Measurements from ENCODE around the gene TSPO2.

The TSPO2 gene

DNA sequence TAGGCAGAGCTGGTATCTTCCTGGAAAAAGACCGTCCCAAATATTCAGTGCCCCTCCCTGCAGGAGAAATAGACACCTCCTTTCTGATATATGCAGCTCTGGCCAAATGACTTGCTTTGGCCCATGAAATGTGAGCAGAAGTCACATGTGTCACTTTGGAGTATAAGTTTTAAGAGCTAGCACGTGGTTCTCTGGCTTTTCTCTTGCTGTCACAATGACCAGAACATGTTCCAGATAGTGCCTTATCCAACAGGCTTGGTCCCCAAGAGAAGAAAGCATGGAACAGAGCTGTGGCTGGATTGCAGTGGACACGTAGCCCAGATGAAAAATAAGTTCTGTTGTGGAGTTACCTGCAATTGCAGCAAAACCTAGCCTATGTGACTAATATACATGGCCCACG, 43.6 kb upstream of the TSPO2 start:
- H2BK120ac ChIP-seq (ENCODE audit: insufficient read depth, low read length, poor library complexity) = peak overlapping the region; percentile 1
- no peaks in the 10 kb centered on the region for H3K27me3 ChIP-seq (ENCODE audit: insufficient read depth, low read length)
- H2BK5ac ChIP-seq (ENCODE audit: low read depth, low read length, poor library complexity) = no peak overlapping the region
- H3K9me3 ChIP-seq (ENCODE audit: insufficient read depth, low read depth, low read length) = peaks cover 2% of the 10 kb centered on the region
- peaks cover 6% of the 10 kb centered on the region for H3K79me1 ChIP-seq (ENCODE audit: low read length)
- H4K91ac ChIP-seq (ENCODE audit: low read depth, low read length) = no peak overlapping the region
- H3K18ac ChIP-seq (ENCODE audit: low read length) = no peak overlapping the region
- WGBS (ENCODE audit: extremely low coverage, insufficient coverage, insufficient read length) = no CpG with 5 or more reads among the region's 4 CpGs
- no peak overlapping the region for H3K14ac ChIP-seq (ENCODE audit: low read length)
- H4K12ac ChIP-seq (ENCODE audit: low read depth, low read length) = no peak overlapping the region
- no peak overlapping the region for H2AK5ac ChIP-seq (ENCODE audit: low read length)
- no peak overlapping the region for H3K23ac ChIP-seq (ENCODE audit: low read length)
- H3K4me1 ChIP-seq (ENCODE audit: control insufficient read depth in 1 of 2, insufficient read depth in 2 of 2, low read length in 2 of 2) = peaks cover 20 to 25% of the 10 kb centered on the region in 2 experiments
- no peak overlapping the region for H4K8ac ChIP-seq (ENCODE audit: low read depth, low read length)
- H3K9ac ChIP-seq (ENCODE audit: low read length) = no peak overlapping the region
- no peak overlapping the region for H3K27ac ChIP-seq (ENCODE audit: low read depth, low read length)
- no peaks in the 10 kb centered on the region for H3K79me2 ChIP-seq (ENCODE audit: control insufficient read depth, insufficient read depth, low read length, poor library complexity)
- H2AFZ ChIP-seq (ENCODE audit: insufficient read depth, low read length, poor library complexity) = no peak overlapping the region
- no peak overlapping the region for H3K4me2 ChIP-seq (ENCODE audit: low read length)
- no peak for DNase-seq
- H2BK12ac ChIP-seq (ENCODE audit: low read length) = no peak overlapping the region
- no peak overlapping the region for H3K4ac ChIP-seq (ENCODE audit: low read depth, low read length)
- H3K4me3 ChIP-seq (ENCODE audit: low read depth, low read length) = no peak overlapping the region
- H3K36me3 ChIP-seq (ENCODE audit: control insufficient read depth in 1 of 2, insufficient read depth in 2 of 2, low read length in 2 of 2) = no peaks in the 10 kb centered on the region

- WGBS (ENCODE audit: extremely low coverage, insufficient coverage, insufficient read length) = no CpG with 5 or more reads among the region's 3 CpGs
- Histone ChIP-seq H3K18ac (ENCODE audit: low read length) (no peak overlapping the region), H3K27ac (ENCODE audit: low read depth, low read length) (no peak overlapping the region), H4K91ac (ENCODE audit: low read depth, low read length) (no peak overlapping the region), H3K9me3 (ENCODE audit: insufficient read depth, low read depth, low read length) (peaks cover 2% of the 10 kb centered on the region), H3K79me1 (ENCODE audit: low read length) (peaks cover 6% of the 10 kb centered on the region), H3K27me3 (ENCODE audit: insufficient read depth, low read length) (no peaks in the 10 kb centered on the region), H4K12ac (ENCODE audit: low read depth, low read length) (no peak overlapping the region), H3K79me2 (ENCODE audit: control insufficient read depth, insufficient read depth, low read length, poor library complexity) (no peaks in the 10 kb centered on the region), H3K9ac (ENCODE audit: low read length) (no peak overlapping the region), H2BK5ac (ENCODE audit: low read depth, low read length, poor library complexity) (no peak overlapping the region), H4K8ac (ENCODE audit: low read depth, low read length) (no peak overlapping the region), H3K14ac (ENCODE audit: low read length) (no peak overlapping the region), H2AFZ (ENCODE audit: insufficient read depth, low read length, poor library complexity) (no peak overlapping the region), H2BK120ac (ENCODE audit: insufficient read depth, low read length, poor library complexity) (no peak overlapping the region), H2AK5ac (ENCODE audit: low read length) (no peak overlapping the region), H3K36me3 (ENCODE audit: control insufficient read depth in 1 of 2, insufficient read depth in 2 of 2, low read length in 2 of 2) (no peaks in the 10 kb centered on the region), H2BK12ac (ENCODE audit: low read length) (no peak overlapping the region), H3K4ac (ENCODE audit: low read depth, low read length) (no peak overlapping the region), H3K4me1 (ENCODE audit: control insufficient read depth in 1 of 2, insufficient read depth in 2 of 2, low read length in 2 of 2) (peaks cover 20 to 25% of the 10 kb centered on the region in 2 experiments), H3K4me3 (ENCODE audit: low read depth, low read length) (no peak overlapping the region), H3K4me2 (ENCODE audit: low read length) (no peak overlapping the region), H3K23ac (ENCODE audit: low read length) (no peak overlapping the region)
- DNase-seq = peak; percentile 22 to 56
These were observed 42.7 kb upstream of the TSPO2 start for GRCh38 chr6:40999569-40999968.

- Histone ChIP-seq H3K36me3 (ENCODE audit: control insufficient read depth in 1 of 2, insufficient read depth in 2 of 2, low read length in 2 of 2) (no peaks in the 10 kb centered on the region), H3K4me2 (ENCODE audit: low read length) (no peak overlapping the region), H3K4me1 (ENCODE audit: control insufficient read depth in 1 of 2, insufficient read depth in 2 of 2, low read length in 2 of 2) (peaks cover 20 to 25% of the 10 kb centered on the region in 2 experiments), H3K79me1 (ENCODE audit: low read length) (peaks cover 6% of the 10 kb centered on the region), H3K27ac (ENCODE audit: low read depth, low read length) (no peak overlapping the region), H3K9ac (ENCODE audit: low read length) (no peak overlapping the region), H2AFZ (ENCODE audit: insufficient read depth, low read length, poor library complexity) (no peak overlapping the region), H3K27me3 (ENCODE audit: insufficient read depth, low read length) (no peaks in the 10 kb centered on the region), H4K12ac (ENCODE audit: low read depth, low read length) (no peak overlapping the region), H4K8ac (ENCODE audit: low read depth, low read length) (no peak overlapping the region), H3K18ac (ENCODE audit: low read length) (no peak overlapping the region), H2BK12ac (ENCODE audit: low read length) (no peak overlapping the region), H2BK120ac (ENCODE audit: insufficient read depth, low read length, poor library complexity) (no peak overlapping the region), H3K9me3 (ENCODE audit: insufficient read depth, low read depth, low read length) (peaks cover 2% of the 10 kb centered on the region), H3K14ac (ENCODE audit: low read length) (no peak overlapping the region), H3K79me2 (ENCODE audit: control insufficient read depth, insufficient read depth, low read length, poor library complexity) (no peaks in the 10 kb centered on the region), H3K23ac (ENCODE audit: low read length) (no peak overlapping the region), H2AK5ac (ENCODE audit: low read length) (no peak overlapping the region), H3K4me3 (ENCODE audit: low read depth, low read length) (no peak overlapping the region), H2BK5ac (ENCODE audit: low read depth, low read length, poor library complexity) (no peak overlapping the region), H3K4ac (ENCODE audit: low read depth, low read length) (no peak overlapping the region), H4K91ac (ENCODE audit: low read depth, low read length) (no peak overlapping the region)
- WGBS (ENCODE audit: extremely low coverage, insufficient coverage, insufficient read length) = no CpG with 5 or more reads among the region's 4 CpGs
- DNase-seq = no peak
These were observed 42.0 kb upstream of the TSPO2 start for GRCh38 chr6:41000248-41000647.

DNA sequence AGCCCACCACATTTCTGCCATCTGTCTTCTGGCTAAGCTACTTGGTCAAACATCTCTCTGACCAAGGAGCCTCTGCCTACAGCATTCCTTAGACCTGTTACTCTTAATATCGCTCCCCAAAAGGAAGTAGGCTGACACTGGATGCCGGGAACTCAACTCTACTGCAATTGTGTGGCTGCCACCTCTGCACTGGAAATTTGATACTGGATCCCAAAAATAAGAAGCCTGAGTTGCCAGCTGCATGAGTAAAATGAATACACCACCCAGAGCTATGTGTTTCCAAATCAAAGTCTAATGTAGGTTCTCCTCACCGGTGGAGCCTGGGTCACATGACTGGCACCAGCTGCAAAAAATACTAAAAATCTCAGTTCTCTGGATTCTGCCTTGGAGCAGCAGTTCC, 40.1 kb upstream of the TSPO2 start:
- DNase-seq = no peak
- no peak overlapping the region for H3K9ac ChIP-seq (ENCODE audit: low read length)
- H3K4me3 ChIP-seq (ENCODE audit: low read depth, low read length) = no peak overlapping the region
- no peak overlapping the region for H3K14ac ChIP-seq (ENCODE audit: low read length)
- H3K27me3 ChIP-seq (ENCODE audit: insufficient read depth, low read length) = no peaks in the 10 kb centered on the region
- H3K36me3 ChIP-seq (ENCODE audit: control insufficient read depth in 1 of 2, insufficient read depth in 2 of 2, low read length in 2 of 2) = no peaks in the 10 kb centered on the region
- H2AFZ ChIP-seq (ENCODE audit: insufficient read depth, low read length, poor library complexity) = no peak overlapping the region
- H3K18ac ChIP-seq (ENCODE audit: low read length) = no peak overlapping the region
- no peak overlapping the region for H3K23ac ChIP-seq (ENCODE audit: low read length)
- no peak overlapping the region for H2BK12ac ChIP-seq (ENCODE audit: low read length)
- no CpG with 5 or more reads among the region's 3 CpGs for WGBS (ENCODE audit: extremely low coverage, insufficient coverage, insufficient read length)
- no peak overlapping the region for H2BK5ac ChIP-seq (ENCODE audit: low read depth, low read length, poor library complexity)
- H3K79me1 ChIP-seq (ENCODE audit: low read length) = peaks cover 2% of the 10 kb centered on the region
- no peak overlapping the region for H2BK120ac ChIP-seq (ENCODE audit: insufficient read depth, low read length, poor library complexity)
- no peak overlapping the region for H4K8ac ChIP-seq (ENCODE audit: low read depth, low read length)
- peaks cover 6 to 10% of the 10 kb centered on the region in 2 experiments for H3K4me1 ChIP-seq (ENCODE audit: control insufficient read depth in 1 of 2, insufficient read depth in 2 of 2, low read length in 2 of 2)
- no peak overlapping the region for H2AK5ac ChIP-seq (ENCODE audit: low read length)
- H3K79me2 ChIP-seq (ENCODE audit: control insufficient read depth, insufficient read depth, low read length, poor library complexity) = no peaks in the 10 kb centered on the region
- peaks cover 2% of the 10 kb centered on the region for H3K9me3 ChIP-seq (ENCODE audit: insufficient read depth, low read depth, low read length)
- H3K4ac ChIP-seq (ENCODE audit: low read depth, low read length) = no peak overlapping the region
- H3K4me2 ChIP-seq (ENCODE audit: low read length) = no peak overlapping the region
- no peak overlapping the region for H3K27ac ChIP-seq (ENCODE audit: low read depth, low read length)
- H4K12ac ChIP-seq (ENCODE audit: low read depth, low read length) = no peak overlapping the region
- H4K91ac ChIP-seq (ENCODE audit: low read depth, low read length) = no peak overlapping the region

Measured in trophoblast cell (in vitro differentiated cells and primary cell).